ENCODE measurements around the gene TMEM229A. TPM values are rescaled to one million over a fixed set of nuclear protein-coding genes. Genes with fewer than 3 reads are reported as not detected.
"Not testable (repeated sequence)": the region's sequence is repeated elsewhere in the genome, so short reads cannot be mapped to it uniquely, and the experiment has no call there.

The TMEM229A gene
- total RNA-seq, 1 donor from 2014 or later: 0.26 TPM

DNA sequence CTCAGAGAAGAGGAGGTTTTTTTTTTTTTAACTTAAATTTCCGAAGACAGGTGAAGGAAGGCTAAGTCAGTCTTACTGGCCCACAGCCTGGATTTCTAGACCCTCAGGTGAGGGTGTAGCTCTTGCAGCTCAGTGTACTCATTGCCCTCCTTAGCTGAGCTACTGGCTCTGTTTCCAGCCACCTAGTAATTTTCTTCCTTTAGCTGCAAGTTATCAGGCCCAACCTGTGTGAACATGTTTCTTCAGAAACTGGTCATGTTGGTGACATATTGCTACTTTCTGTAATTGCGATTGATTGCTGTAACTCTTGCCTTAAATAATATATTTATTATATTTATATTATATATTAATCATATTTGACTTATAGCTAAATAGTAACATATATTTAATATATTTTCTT, 10.0 kb upstream of the TMEM229A start:
- Mint-ChIP-seq H3K9me3 (ENCODE audit: unreplicated experiment) (no peaks in the 10 kb centered on the region), H3K36me3 (ENCODE audit: low read depth, unreplicated experiment) (no peaks in the 10 kb centered on the region), H3K4me1 (ENCODE audit: unreplicated experiment) (peaks cover 5% of the 10 kb centered on the region), H3K27ac (ENCODE audit: unreplicated experiment) (no peak overlapping the region), H3K4me3 (ENCODE audit: unreplicated experiment) (no peak overlapping the region), H3K27me3 (ENCODE audit: unreplicated experiment) (no peaks in the 10 kb centered on the region)
- DNase-seq (ENCODE audit: low spot score): no peak
- TF ChIP-seq, protein P1, sequence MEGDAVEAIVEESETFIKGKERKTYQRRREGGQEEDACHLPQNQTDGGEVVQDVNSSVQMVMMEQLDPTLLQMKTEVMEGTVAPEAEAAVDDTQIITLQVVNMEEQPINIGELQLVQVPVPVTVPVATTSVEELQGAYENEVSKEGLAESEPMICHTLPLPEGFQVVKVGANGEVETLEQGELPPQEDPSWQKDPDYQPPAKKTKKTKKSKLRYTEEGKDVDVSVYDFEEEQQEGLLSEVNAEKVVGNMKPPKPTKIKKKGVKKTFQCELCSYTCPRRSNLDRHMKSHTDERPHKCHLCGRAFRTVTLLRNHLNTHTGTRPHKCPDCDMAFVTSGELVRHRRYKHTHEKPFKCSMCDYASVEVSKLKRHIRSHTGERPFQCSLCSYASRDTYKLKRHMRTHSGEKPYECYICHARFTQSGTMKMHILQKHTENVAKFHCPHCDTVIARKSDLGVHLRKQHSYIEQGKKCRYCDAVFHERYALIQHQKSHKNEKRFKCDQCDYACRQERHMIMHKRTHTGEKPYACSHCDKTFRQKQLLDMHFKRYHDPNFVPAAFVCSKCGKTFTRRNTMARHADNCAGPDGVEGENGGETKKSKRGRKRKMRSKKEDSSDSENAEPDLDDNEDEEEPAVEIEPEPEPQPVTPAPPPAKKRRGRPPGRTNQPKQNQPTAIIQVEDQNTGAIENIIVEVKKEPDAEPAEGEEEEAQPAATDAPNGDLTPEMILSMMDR (IDR thresholded peaks at IDR 0.05; ENCODE audit: unreplicated experiment): no peak

DNA sequence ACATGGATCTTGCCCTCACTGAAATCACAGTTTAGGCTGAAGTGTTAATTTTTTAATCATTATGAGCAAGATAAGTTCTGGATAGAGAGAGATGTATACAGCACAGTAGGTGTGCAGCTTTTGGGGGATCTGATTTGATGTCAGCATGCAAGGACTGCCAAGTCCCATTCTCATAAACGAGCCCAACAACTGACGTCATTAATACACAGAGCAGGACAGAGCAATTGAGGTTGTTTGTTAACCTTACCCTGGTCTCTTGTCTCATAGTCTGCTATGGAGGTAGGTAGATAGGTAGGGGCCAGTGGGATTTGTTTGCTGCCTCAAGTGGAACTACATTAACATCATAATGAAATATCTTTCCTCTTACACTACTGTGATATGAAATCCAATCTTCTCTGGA, 8.6 kb upstream of the TMEM229A start:
- Mint-ChIP-seq H3K36me3 (ENCODE audit: low read depth, unreplicated experiment) (no peaks in the 10 kb centered on the region), H3K27me3 (ENCODE audit: unreplicated experiment) (no peaks in the 10 kb centered on the region), H3K4me3 (ENCODE audit: unreplicated experiment) (no peak overlapping the region), H3K4me1 (ENCODE audit: unreplicated experiment) (peaks cover 5% of the 10 kb centered on the region), H3K9me3 (ENCODE audit: unreplicated experiment) (no peaks in the 10 kb centered on the region), H3K27ac (ENCODE audit: unreplicated experiment) (no peak overlapping the region)
- TF ChIP-seq, protein P1 (IDR thresholded peaks at IDR 0.05; ENCODE audit: unreplicated experiment): no peak
- no peak for DNase-seq (ENCODE audit: low spot score)

DNA sequence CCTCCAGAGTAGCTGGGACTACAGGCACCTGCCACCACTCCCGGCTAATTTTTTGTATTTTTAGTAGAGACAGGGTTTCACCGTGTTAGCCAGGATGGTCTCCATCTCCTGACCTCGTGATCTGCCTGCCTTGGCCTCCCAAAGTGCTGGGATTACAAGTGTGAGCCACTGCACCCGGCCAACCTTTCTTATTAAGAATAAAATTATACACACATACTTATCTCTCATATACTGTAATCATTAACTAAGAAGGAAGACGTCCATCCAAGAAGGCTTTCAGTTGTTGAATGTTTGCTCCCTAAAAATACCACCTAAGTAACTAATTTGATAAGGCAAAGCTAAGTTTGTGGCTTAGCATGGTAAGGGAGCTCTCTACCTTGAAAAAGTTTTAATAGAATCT, 5.0 kb upstream of the TMEM229A start:
- H3K4me1 Mint-ChIP-seq (ENCODE audit: unreplicated experiment); H3K27ac Mint-ChIP-seq (ENCODE audit: unreplicated experiment); DNase-seq (ENCODE audit: low spot score); H3K4me3 Mint-ChIP-seq (ENCODE audit: unreplicated experiment); H3K27me3 Mint-ChIP-seq (ENCODE audit: unreplicated experiment); H3K36me3 Mint-ChIP-seq (ENCODE audit: low read depth, unreplicated experiment); H3K9me3 Mint-ChIP-seq (ENCODE audit: unreplicated experiment): not testable (repeated sequence)

DNA sequence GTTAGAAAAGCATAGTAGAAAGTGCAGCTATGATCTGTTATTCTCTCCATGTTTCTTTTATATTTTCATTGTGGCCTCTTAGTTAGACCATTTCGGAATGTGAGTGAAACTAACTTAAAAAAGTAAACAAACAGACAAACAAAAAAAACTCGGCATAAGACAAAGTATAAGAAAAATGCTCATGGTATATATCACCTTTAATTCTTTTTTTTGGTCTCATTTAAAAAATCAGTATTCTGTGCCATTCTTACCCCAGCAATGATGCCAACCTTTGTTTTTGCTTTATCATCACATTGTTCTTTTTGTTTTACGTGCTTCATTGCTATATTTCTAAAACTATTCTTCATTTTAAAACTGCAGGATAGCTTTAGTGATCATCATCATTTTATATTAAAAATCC, 2.8 kb upstream of the TMEM229A start:
- Mint-ChIP-seq H3K4me3 (ENCODE audit: unreplicated experiment) (no peak overlapping the region), H3K9me3 (ENCODE audit: unreplicated experiment) (no peaks in the 10 kb centered on the region), H3K27me3 (ENCODE audit: unreplicated experiment) (peaks cover 13% of the 10 kb centered on the region), H3K4me1 (ENCODE audit: unreplicated experiment) (peaks cover 6% of the 10 kb centered on the region), H3K36me3 (ENCODE audit: low read depth, unreplicated experiment) (peaks cover 4% of the 10 kb centered on the region), H3K27ac (ENCODE audit: unreplicated experiment) (no peak overlapping the region)
- no peak for DNase-seq (ENCODE audit: low spot score)
- TF ChIP-seq, protein P1 (IDR thresholded peaks at IDR 0.05; ENCODE audit: unreplicated experiment): no peak

DNA sequence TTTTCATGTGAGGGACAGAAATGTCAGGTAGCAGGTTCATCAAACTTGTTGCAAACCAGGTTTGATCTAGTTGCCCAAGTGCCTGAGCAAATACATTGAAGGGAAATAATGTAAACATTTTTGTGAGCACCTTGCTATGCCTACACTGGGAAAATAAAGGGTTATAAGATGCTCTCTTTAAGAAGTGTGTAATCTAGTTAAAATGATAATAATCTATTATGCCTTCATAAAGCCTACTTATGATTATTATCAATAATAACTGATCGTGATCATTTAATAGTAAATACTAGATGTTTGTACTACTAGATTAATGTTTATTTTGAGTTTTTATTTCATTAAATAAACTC, 1.9 kb upstream of the TMEM229A start:
- H3K4me1 Mint-ChIP-seq (ENCODE audit: unreplicated experiment): peaks cover 6% of the 10 kb centered on the region
- peaks cover 13% of the 10 kb centered on the region for H3K27me3 Mint-ChIP-seq (ENCODE audit: unreplicated experiment)
- no peaks in the 10 kb centered on the region for H3K9me3 Mint-ChIP-seq (ENCODE audit: unreplicated experiment)
- no peak overlapping the region for H3K4me3 Mint-ChIP-seq (ENCODE audit: unreplicated experiment)
- no peak overlapping the region for H3K27ac Mint-ChIP-seq (ENCODE audit: unreplicated experiment)
- DNase-seq (ENCODE audit: low spot score): no peak
- peaks cover 4% of the 10 kb centered on the region for H3K36me3 Mint-ChIP-seq (ENCODE audit: low read depth, unreplicated experiment)
- TF ChIP-seq, protein P1 (IDR thresholded peaks at IDR 0.05; ENCODE audit: unreplicated experiment): no peak
